GM18858 (cell line): ENCODE data around the gene FMN1.

Experiments
- ATAC-seq: cut with Tn5 transposase; IDR thresholded peaks from one replicate; pipeline ENCODE4 v1.9.1; 2021; ENCODE audit not compliant: unreplicated experiment

The FMN1 gene

DNA sequence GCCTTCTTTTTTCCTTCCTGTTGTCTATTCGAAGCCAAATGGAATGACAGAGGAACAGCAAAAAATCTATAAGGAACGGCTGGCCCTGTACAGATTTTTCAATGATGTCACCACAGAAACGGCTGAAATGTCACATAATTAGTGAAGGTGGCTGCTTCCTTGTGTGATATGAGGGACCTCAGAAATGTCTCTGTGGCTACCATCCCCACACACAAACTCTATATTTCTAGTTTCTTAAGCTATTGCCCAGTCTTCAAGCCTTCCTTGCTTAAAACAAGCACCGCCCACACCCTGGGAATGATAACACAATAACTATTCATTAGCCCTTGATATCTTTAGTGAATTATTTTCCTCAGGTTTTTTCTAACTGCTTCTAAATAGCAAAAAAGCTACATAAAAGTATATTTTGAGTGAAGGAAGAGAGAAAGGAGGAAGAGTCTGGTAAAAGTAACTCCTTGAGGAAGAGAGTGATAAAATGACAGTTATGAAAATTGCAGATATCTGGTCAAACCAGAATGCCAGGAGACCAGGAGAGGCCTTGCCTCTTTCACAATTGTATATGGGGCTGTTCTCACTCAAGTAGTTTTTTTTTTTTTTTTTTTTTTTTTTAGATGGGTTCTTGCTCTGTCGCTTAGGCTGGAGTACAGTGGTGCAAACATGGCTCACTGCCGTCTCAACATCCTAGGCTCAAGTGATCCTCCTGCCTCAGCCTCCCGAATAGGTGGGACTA is 38.7 kb downstream of the FMN1 start:
- ATAC-seq, result no peak

DNA sequence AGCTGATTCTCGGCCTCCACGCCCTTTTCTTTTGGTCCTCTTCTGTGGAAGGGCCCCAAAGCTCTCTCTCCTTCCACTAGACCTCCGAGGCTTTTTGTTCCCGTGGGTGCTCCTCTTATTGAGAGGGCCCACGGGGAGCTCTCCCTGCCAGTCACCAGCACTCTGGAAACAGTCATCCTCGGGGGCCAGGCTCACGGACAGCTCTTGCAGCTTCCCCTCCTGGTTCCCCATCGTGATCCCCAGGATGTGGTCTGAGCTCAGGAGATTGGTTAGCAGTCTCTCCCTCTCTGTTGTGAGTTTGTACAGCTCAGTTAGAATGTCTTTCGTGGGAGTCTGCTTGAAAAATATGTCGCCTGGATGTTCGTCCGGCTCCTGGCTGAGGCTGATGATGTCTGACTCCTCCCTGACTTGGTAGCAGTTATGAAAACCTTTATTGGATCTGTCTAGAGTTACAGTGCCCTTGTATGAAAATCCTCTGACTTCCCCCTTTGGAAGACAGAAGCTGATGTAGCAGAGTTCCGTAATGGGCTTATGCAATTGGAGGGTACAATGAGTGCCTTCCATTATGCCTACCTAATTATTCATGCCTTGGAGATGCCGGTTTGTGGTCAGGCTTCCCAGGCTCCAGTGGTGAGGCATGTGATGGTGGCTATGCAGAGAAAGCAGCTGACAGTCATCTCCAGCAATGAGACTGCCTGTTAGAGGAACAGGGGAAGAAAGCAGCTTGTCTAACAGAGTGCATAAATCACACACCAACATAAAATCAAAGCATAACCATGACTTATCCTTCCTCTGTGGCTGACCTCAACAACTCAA is 40.0 kb downstream of the FMN1 start:
- ATAC-seq, result no peak

DNA sequence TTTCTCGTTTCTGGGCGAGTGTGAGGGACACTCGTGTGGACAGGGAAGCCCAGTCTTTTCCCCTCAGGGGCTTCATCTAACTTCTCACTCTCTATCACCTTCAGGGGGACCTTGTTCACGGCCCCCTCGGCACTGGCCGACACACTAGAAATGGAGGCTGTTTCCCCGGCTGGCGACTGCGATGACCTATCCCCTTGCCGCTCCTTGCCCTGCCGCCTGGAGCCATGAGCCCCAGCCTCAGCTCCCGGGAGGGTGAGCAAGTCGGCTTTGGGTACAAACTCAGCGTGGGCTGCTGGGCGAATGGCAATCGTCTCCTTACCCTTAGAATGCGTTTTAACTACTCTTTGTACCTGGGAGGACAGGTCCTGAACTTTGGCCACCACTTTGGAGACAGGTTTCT is 41.0 kb downstream of the FMN1 start:
- no peak for ATAC-seq

DNA sequence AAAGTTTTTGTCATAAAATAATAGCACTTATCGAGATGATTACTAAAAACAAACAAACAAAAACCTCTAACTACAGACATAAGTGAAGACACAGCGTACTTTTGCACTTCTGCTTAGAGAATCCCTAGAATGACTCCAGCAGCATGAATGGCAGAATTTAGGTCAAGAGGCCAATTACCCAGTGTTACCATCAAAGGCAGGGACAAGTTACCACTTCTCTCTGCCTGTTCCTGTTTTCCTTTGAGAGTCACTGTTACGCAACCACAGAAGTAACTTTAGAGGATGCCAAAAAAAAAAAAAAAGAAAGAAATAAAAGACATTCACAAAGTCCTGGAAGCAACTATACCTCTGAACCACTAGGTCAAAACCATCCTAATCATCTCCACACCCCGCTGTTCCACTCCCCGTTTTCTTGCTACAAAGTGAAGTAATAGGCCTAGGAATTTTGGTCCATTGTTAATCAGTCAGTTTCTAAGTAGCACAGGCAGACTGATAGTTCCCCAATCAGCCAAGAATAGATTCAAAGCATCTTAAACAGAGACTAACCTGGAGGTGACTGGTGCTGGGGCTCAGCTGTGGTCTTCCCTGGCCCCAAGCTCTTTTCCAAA is 41.9 kb downstream of the FMN1 start:
- ATAC-seq, result no peak

DNA sequence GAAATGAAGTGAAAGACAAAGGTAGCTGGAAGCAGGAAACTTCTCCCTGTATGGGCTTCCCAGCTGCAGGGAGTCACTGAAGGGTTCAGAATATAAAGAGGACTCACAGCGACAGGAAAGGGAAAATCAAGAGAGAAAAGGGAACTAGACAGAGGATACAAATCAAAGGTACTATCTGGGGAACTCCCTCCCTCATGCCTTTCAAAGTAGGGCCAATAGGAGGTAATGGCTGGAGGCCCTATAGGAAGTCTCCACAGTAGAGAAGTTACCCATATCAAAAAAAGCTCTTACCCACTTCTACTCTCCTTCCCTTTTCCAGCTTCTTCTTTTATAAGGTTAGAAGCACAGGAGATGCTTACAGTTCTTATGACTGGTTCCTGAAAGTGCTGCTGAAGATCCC is 43.5 kb downstream of the FMN1 start:
- ATAC-seq, result no peak

DNA sequence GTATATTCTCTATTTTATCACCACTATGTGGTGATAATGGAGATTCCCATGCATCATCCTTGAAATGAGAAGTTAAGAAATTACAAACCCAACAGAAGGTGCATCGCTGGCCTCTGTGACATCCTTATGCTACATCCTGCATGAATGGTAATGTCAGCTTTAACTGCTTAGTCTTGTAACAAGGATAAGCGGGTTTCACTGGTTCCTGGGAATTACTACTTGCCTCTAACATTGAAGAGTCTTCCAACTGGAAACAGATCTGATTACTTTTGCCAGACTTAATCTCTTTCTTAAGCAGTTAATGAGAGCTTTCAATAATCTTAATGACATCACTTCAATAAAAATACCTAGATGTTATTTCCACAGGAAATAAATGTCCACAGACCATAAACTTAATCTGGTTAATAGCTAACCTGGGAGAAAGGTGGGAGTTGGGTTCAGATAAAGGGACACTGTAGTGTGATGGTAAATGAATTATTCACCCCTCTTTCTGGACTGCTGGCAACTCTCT is 44.0 kb downstream of the FMN1 start:
- ATAC-seq, result no peak

DNA sequence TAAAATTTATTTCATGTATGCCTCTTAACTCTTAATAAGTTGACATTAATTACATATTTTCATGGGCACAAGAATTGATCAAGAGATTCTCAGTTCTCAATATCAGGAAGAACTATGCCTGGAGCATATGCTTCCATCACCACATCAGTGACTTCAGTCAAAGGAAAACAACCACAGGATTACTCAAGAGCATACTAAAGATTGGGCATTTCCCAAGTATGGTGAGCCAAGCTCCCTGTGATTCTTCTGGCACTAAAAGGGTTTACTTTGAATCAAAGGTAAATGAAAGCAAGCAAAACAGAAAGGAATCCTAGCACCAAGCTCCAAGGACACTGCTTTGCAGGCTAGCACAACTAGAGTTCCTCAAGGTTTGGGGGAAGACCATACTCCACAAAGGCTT is 44.6 kb downstream of the FMN1 start:
- no peak for ATAC-seq

DNA sequence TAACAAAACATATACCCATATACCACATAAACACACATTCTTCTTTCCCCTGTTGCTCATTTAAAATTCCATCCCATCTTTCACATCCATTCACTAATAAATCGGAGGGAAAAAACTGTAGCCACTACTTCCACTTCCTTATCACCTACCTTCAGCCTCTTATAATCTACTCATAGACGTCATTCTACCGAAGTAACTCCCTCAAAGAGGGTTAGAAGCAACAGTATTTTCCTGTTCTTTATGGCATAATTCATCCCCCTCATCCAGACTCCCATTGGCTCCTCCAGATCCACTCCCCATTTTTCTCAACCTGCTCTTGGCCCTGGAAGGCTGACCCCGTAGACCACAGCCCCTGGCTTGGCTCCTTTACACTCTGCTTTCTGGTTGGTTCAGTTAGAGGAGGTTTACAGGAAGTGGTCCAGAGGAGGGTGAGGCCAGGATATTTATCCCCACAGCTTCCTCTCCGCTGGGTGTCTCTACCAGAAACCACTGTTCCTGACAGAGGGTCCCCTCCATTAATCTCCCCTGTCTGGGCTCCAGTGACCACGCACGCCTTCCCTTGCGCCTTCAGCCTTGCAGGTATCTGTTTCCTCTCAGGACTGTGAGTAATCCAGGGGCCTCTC is 46.3 kb downstream of the FMN1 start:
- ATAC-seq, result no peak

DNA sequence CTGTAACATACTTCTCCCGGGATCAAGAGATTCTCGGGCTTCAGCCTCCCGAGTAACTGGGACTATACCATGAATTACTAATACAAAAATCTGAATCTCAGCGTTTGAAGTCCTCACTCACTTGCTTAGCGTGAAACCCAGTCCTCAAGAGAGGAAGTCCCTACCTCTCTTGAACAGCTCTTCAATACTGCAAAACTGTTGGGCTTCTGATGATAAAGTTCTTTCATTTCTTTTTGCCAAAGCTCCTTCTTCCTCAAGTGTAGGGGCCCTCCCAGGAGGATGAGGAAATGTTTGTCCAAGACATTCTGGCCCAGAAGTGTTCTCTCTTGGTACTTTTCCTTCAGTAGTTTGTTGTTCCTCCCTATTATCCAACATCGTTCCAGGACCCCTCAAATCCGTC is 48.5 kb downstream of the FMN1 start:
- ATAC-seq, result no peak

DNA sequence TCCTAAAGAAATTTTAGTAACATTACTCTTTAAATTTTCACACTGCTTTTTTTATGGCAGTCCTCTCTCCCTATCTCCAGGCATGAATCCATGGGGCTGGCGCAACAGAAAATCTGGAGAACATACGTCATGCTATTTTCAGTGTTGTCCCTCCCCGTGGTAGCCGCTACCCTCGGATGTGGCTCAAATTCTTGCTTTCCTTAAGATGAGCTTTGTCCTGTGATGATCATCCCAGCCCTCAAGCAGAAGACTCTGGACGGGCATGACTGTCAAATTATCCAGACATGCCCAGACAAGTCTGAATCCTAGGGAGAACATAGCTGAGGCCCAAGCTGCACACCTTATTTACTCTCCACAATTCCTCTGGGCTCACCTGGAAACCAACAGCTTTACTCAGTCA is 49.1 kb downstream of the FMN1 start:
- no peak for ATAC-seq

DNA sequence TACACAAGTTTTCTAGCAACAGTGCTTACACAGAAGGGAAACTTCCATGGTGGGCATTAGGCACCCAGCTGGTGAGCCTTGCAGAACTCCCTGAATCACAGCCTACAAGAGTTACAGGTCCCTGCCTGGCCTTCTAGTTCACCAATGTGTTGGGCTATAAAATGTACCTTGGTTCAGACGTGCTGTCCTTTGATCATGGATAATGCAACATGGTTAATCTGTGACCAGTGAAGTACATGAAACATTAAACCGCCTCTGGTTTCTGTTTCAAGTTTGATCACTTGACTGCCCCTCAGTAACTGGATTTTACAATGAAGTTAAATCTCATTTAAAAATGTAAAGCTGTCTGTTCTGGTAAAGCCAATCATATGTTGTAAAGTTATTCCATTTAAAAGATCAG is 51.8 kb downstream of the FMN1 start:
- no peak for ATAC-seq

DNA sequence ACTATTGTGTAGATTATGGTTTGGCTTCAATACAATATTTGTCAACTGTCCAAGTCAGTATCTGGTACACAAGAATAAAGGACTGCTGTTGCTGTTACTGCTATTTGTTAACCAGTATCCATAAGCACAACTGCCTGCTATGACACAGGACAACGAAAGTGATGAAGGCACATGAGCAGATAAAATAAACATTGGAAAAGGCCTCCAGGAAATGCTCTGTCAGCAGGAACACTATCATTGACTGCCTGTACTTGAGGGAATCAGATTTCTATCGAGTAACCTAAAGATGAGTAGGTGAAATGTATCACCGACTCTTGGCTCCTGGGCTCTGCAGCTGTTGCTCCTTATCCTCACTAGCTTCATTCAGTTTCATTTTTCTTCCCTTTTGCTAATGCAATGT is 56.5 kb downstream of the FMN1 start:
- no peak for ATAC-seq

DNA sequence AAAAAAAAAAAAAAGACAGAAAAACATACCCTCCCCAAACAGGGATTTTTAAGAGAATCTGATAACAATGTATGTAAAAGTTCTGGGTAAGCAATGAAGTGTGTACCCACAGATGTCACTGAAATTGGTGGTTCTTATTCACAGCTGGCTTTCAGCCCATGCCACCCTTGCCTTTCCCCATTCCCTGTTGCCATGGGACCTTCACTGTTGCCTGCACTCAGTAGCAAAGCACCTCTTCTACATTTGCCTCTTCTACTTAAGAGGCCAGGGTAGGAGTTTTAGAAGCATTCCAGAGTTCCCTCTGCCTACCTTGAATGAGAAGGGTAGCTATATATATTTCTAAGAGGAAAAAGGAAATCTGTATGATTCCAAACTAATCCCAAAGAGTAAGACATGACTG is 57.4 kb downstream of the FMN1 start:
- no peak for ATAC-seq

DNA sequence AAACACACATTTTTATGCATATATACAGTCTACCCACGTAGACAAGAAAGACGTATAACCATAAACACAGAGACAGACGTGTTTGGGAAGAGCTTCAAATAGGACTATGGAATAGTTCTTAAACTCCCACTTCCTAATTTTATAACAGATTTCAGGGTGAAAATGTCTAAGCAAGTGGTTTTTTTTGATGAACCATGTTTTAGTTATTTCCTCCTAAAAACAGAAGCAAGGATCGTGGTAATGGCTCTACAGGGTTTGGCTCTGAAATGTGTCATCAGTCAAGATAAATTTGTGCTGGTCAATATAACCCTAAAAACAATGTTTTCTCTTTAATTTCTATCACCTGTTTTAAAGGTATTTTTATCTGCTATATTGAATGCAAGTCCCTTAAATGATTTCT is 58.2 kb downstream of the FMN1 start:
- ATAC-seq, result no peak

DNA sequence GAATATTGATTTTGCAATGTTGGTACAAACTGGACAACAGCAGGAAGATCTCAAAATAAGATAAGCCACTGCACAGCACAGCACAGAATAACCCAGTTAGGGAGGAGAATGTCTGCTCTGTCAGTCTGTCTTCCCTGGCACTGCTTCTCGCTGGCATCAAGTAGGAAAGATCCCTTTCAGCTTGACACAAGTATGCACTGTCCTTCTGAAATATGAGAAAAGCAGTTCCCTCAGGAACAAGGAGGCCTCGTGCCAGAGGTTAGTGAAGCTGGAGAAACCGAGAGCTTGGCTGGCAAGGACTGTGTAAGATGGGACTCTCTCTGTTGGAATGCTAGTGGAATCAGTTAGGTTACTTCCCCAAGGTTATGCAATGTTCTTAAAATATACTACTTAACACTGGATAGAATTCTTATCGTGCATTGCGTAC is 59.1 kb downstream of the FMN1 start:
- ATAC-seq, result no peak

DNA sequence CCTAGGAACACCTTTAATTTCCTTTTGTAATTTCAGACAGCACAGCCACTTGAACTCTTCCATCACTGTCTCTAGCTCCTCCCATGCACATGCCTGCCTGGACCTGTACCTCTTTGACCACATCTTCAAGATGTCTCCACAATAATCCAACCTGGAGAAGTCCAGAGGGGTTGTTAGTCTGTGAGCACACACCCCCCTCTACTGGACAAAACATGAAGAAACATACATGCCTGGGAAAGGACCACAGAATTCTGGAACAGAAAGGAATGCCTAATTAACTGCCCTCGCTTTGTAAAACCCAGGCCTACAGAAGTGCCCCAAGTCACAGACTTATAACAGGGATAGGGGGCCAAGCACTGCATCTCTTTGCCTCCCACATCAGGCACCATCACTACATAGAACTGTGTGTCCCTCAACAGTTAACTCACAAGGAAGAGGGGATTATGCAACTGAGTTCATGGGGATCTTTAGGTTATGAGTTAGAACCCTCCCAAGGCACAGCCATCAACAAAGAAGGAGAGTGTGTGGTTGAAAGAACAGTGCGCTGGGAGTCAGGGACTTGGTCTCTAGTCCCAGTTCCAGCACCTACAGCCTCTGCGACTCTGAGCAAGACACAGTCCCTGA is 61.7 kb downstream of the FMN1 start:
- no peak for ATAC-seq

DNA sequence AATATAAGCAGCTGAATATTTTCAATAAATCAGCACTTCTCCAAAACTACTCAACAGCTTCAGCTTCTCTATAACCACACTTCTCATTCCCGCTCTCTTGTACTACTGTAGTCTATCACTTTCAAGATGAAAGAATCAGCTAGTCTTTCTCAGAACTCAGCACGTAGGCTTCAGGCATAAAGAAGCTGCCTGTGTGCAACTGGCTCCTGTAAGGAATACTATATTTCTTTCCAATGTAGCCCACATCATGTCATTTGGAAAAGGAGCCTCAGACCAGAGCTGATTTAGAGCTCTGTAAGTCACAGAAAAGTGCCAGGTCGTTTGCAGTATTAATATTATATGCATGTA is 62.3 kb downstream of the FMN1 start:
- ATAC-seq, result no peak

DNA sequence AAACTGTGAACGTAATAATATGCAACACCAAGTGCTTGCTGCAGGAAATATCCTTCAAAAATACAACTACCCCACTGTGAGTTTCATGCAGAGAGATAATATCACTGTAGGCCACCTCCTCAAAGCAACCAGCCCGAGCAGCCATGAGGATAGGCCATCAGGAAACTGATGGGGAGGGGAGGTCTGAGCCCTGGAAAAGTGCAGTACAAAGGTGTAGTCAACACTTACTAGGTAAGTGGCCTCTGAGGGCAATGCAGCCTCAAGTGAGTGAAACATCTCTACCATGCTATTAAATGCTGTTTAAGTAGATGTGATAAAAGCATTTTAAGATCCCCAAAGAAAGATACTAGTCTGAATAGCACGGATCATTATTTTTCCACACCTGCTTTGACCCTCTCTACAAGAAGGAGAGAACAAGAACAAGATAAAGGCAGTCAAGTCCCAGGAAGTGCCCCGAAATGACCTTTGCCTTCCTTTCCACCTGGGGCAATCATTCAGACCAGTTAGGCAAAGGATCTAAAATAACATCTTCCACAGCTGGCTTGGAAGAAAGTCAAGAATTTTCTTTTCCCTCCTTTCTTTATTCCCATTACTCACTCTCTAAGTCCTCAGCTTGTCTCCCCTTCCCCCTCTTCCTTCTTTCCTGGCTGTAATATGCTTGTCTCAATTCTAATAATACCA is 62.8 kb downstream of the FMN1 start:
- no peak for ATAC-seq

DNA sequence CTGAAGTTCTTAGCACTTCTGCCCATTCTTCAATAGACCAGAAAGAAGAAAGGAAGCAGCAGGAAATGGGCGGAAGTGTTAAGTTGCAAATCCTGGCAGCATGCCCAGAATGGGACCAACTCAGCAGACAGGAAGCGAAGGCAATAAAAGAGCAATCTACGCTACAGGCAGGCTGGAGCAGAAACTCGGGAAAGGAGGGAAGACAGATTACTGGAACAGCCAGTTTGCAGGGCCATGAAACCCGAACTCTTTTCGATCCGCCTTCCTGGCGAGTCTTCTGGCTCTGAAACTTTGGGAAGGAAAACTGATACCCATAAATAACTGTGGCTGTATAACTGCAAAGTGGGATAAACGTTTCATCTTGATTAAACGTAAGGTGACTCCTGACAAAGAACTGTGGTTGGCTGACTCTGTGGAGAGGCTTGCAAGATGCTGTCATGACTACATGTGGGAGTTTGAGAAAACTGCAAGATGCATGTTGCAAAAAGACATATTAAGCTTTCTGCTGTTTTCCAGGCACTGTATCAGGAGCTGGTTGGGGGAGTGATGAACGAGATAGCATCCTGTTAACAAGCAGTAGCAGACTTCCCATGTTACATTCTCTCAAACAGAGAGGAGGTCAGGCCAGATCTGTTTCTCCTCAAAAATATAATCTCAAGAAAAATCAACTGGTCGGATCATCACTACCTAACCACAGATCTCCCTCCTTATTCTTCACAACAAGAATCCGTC is 67.8 kb downstream of the FMN1 start:
- no peak for ATAC-seq
